ENCODE data around the gene KCNG2. TPM values are rescaled to one million over a fixed set of nuclear protein-coding genes. Genes with fewer than 3 reads are reported as not detected.

KCNG2 gene
- total and polyA plus RNA-seq, 2 of the 13 experiments (the other 11 are each of a cell fraction or from before 2014, with no cell fraction given), result not detected

GRCh38 chr18:79934311-79935097, 136.8 kb downstream of the KCNG2 start (continued):
- 0 out of 2 replicates have a peak, but pooled peaks have one; percentile 27 for TF ChIP-seq RFXANK (CRISPR knock-in tag; IDR thresholded peaks at IDR 0.05)
- peak; percentile 84 for TF ChIP-seq GMEB1 (CRISPR knock-in tag; IDR thresholded peaks at IDR 0.05; ENCODE audit: borderline replicate concordance)
- peak; percentile 78; the same call in 1 of the 2 replicates for TF ChIP-seq KDM3A (CRISPR knock-in tag; IDR thresholded peaks at IDR 0.05; ENCODE audit: low read depth)
- TF ChIP-seq ZNF574 (CRISPR knock-in tag; IDR thresholded peaks at IDR 0.05), result 0 out of 2 replicates have a peak, but pooled peaks have one; percentile 62
- no peak for TF ChIP-seq ZNF782 (CRISPR knock-in tag; IDR thresholded peaks at IDR 0.05; ENCODE audit: borderline replicate concordance)
- TF ChIP-seq CREB1 (IDR thresholded peaks at IDR 0.05), result no peak
- peak; percentile 84 for TF ChIP-seq CREB1 (CRISPR knock-in tag; IDR thresholded peaks at IDR 0.05)
- TF ChIP-seq ZNF143 (CRISPR knock-in tag; IDR thresholded peaks at IDR 0.05), result 0 out of 2 replicates have a peak, but pooled peaks have one; percentile 16
- TF ChIP-seq FOXJ3 (CRISPR knock-in tag; IDR thresholded peaks at IDR 0.05; ENCODE audit: borderline replicate concordance), result peak; percentile 96
- TF ChIP-seq IRF9 (CRISPR knock-in tag; IDR thresholded peaks at IDR 0.05; ENCODE audit: borderline replicate concordance), result no peak
- no peak for TF ChIP-seq NR3C1 (CRISPR knock-in tag; IDR thresholded peaks at IDR 0.05)
- 0 out of 2 replicates have a peak, but pooled peaks have one; percentile 10 for TF ChIP-seq ZNF652 (CRISPR knock-in tag; IDR thresholded peaks at IDR 0.05; ENCODE audit: borderline replicate concordance, low read depth)
- no peak for TF ChIP-seq MXD3 (CRISPR knock-in tag; IDR thresholded peaks at IDR 0.05)
- TF ChIP-seq ZNF75D (CRISPR knock-in tag; IDR thresholded peaks at IDR 0.05; ENCODE audit: borderline replicate concordance), result no peak
- peak; percentile 81 for TF ChIP-seq KAT8 (CRISPR knock-in tag; IDR thresholded peaks at IDR 0.05)
- TF ChIP-seq FOXA1 (IDR thresholded peaks at IDR 0.05), result peak; percentile 88
- peak; percentile 97 for TF ChIP-seq FOXA1 (CRISPR knock-in tag; IDR thresholded peaks at IDR 0.05)
- no peak for TF ChIP-seq ZNF549 (CRISPR knock-in tag; IDR thresholded peaks at IDR 0.05)
- TF ChIP-seq MTA3 (CRISPR knock-in tag; IDR thresholded peaks at IDR 0.05), result no peak
- no peak for TF ChIP-seq TP53 (CRISPR knock-in tag; conservative IDR thresholded peaks at IDR 0.05)
- TF ChIP-seq ZFP37 (CRISPR knock-in tag; IDR thresholded peaks at IDR 0.05; ENCODE audit: borderline replicate concordance), result no peak
- no peak for TF ChIP-seq SNAI1 (CRISPR knock-in tag; IDR thresholded peaks at IDR 0.05; ENCODE audit: borderline replicate concordance)
- no peak for TF ChIP-seq ZNF468 (CRISPR knock-in tag; IDR thresholded peaks at IDR 0.05)
- no peak for TF ChIP-seq E2F2 (CRISPR knock-in tag; IDR thresholded peaks at IDR 0.05; ENCODE audit: borderline replicate concordance)
- TF ChIP-seq NFATC3 (CRISPR knock-in tag; IDR thresholded peaks at IDR 0.05), result no peak

All from HepG2 (cell line).